OCI-LY7 (cell line): ENCODE results near the gene PHLDB1.

Experiments
- EZH2phosphoT487 ChIP-seq: fragments of 200-600 bp; sonication (generic); IDR thresholded peaks from 2 replicates; pipeline ENCODE4 v1.6.1; 2018; ENCODE audit warnings: low read depth, borderline replicate concordance, mild to moderate bottlenecking, mixed run types, antibody characterized with exemption, low read length, moderate library complexity, mixed read lengths
- TF ChIP-seq, protein P1 (sequence below): fragments of 200-600 bp; sonication (generic); conservative IDR thresholded peaks from 2 replicates; pipeline ENCODE4 v1.5.1; 2014; ENCODE audit warnings: mild to moderate bottlenecking, antibody characterized with exemption, low read length, moderate library complexity, mixed read lengths

DNA sequence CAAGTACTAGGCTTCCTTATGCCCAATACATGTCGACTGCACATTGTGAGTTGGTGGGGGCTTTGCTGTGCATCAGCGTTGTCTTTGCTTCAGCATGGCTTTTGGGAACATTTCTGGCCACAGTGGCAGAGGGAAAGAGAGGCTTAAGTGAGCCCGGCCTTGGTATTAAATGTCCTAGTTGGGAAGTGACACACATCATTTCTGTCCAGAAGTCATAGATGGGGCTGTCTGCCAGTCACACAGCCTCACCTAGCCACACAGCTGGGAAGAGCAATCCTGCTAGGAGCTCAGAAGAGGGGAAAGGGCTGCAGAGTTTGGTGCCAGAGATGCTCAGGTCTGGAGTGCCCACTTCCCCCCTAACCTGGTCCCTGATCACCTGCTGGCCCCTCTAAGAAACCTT lies 44.4 kb downstream of the PHLDB1 start:
- TF ChIP-seq, protein P1, sequence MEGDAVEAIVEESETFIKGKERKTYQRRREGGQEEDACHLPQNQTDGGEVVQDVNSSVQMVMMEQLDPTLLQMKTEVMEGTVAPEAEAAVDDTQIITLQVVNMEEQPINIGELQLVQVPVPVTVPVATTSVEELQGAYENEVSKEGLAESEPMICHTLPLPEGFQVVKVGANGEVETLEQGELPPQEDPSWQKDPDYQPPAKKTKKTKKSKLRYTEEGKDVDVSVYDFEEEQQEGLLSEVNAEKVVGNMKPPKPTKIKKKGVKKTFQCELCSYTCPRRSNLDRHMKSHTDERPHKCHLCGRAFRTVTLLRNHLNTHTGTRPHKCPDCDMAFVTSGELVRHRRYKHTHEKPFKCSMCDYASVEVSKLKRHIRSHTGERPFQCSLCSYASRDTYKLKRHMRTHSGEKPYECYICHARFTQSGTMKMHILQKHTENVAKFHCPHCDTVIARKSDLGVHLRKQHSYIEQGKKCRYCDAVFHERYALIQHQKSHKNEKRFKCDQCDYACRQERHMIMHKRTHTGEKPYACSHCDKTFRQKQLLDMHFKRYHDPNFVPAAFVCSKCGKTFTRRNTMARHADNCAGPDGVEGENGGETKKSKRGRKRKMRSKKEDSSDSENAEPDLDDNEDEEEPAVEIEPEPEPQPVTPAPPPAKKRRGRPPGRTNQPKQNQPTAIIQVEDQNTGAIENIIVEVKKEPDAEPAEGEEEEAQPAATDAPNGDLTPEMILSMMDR: no peak
- no peak for TF ChIP-seq EZH2phosphoT487
